Glutamatergic neuron (in vitro differentiated cells): ENCODE measurements around the gene PDCD4. TPM values are rescaled to one million over a fixed set of nuclear protein-coding genes. Genes with fewer than 3 reads are reported as not detected.

ENCODE experiments used
- DNase-seq: peaks from one replicate; pipeline ENCODE4 v3.0.0; 2022
- H3K27ac Mint-ChIP-seq: one replicate; pipeline ENCODE4 v1.8.0; 2020; ENCODE audit warnings: mild to moderate bottlenecking, mixed read lengths, inconsistent platforms; ENCODE audit not compliant: unreplicated experiment
- H3K27me3 Mint-ChIP-seq: one replicate; pipeline ENCODE4 v1.8.0; 2020; ENCODE audit warnings: mild to moderate bottlenecking, moderate library complexity, mixed read lengths, inconsistent platforms; ENCODE audit not compliant: unreplicated experiment
- H3K36me3 Mint-ChIP-seq: one replicate; pipeline ENCODE4 v1.8.0; 2020; ENCODE audit warnings: mild to moderate bottlenecking, mixed read lengths, inconsistent platforms; ENCODE audit not compliant: unreplicated experiment
- H3K4me1 Mint-ChIP-seq: one replicate; pipeline ENCODE4 v1.8.0; 2020; ENCODE audit warnings: mild to moderate bottlenecking, low read depth, mixed read lengths, inconsistent platforms; ENCODE audit not compliant: unreplicated experiment
- H3K4me3 Mint-ChIP-seq: one replicate; pipeline ENCODE4 v1.8.0; 2020; ENCODE audit warnings: mild to moderate bottlenecking, mixed read lengths, inconsistent platforms; ENCODE audit not compliant: unreplicated experiment
- H3K9me3 Mint-ChIP-seq: one replicate; pipeline ENCODE4 v1.8.0; 2020; ENCODE audit warnings: mild to moderate bottlenecking, moderate library complexity, mixed read lengths, inconsistent platforms; ENCODE audit not compliant: unreplicated experiment
- total RNA-seq: library from RNA; stranded (reverse); fragmentation: NEBNext Ultra II Directional; extraction: Animal tissue kit (Norgen Biotek cat#: 25700); gene quantifications from one replicate; pipeline ENCODE4 v1.2.1, GENCODE V29; 2021; ENCODE audit not compliant: unreplicated experiment
- TF ChIP-seq, protein P1 (sequence below): fragments of 200-600 bp; sonication (generic); IDR thresholded peaks from one replicate; pipeline ENCODE4 v1.5.0; 2021; ENCODE audit not compliant: partially characterized antibody, unreplicated experiment

Gene PDCD4
- total RNA-seq, 1 donor from 2014 or later: 149 TPM

- H3K27me3 Mint-ChIP-seq: no peaks in the 10 kb centered on the region
- DNase-seq: no peak
- no peak overlapping the region for H3K4me3 Mint-ChIP-seq
- no peaks in the 10 kb centered on the region for H3K4me1 Mint-ChIP-seq
- no peaks in the 10 kb centered on the region for H3K36me3 Mint-ChIP-seq
- H3K9me3 Mint-ChIP-seq: no peaks in the 10 kb centered on the region
- H3K27ac Mint-ChIP-seq: no peak overlapping the region
- TF ChIP-seq, protein P1, sequence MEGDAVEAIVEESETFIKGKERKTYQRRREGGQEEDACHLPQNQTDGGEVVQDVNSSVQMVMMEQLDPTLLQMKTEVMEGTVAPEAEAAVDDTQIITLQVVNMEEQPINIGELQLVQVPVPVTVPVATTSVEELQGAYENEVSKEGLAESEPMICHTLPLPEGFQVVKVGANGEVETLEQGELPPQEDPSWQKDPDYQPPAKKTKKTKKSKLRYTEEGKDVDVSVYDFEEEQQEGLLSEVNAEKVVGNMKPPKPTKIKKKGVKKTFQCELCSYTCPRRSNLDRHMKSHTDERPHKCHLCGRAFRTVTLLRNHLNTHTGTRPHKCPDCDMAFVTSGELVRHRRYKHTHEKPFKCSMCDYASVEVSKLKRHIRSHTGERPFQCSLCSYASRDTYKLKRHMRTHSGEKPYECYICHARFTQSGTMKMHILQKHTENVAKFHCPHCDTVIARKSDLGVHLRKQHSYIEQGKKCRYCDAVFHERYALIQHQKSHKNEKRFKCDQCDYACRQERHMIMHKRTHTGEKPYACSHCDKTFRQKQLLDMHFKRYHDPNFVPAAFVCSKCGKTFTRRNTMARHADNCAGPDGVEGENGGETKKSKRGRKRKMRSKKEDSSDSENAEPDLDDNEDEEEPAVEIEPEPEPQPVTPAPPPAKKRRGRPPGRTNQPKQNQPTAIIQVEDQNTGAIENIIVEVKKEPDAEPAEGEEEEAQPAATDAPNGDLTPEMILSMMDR: no peak
These were observed 21.0 kb downstream of the PDCD4 start for GRCh38 chr10:110892602-110893288.

GRCh38 chr10:110893559-110894179 is 21.9 kb downstream of the PDCD4 start:
- H3K27me3 Mint-ChIP-seq: no peaks in the 10 kb centered on the region
- DNase-seq: no peak
- H3K4me1 Mint-ChIP-seq: no peaks in the 10 kb centered on the region
- TF ChIP-seq, protein P1: peak; percentile 76
- H3K4me3 Mint-ChIP-seq: no peak overlapping the region
- H3K9me3 Mint-ChIP-seq: no peaks in the 10 kb centered on the region
- no peaks in the 10 kb centered on the region for H3K36me3 Mint-ChIP-seq
- H3K27ac Mint-ChIP-seq: no peak overlapping the region

DNA sequence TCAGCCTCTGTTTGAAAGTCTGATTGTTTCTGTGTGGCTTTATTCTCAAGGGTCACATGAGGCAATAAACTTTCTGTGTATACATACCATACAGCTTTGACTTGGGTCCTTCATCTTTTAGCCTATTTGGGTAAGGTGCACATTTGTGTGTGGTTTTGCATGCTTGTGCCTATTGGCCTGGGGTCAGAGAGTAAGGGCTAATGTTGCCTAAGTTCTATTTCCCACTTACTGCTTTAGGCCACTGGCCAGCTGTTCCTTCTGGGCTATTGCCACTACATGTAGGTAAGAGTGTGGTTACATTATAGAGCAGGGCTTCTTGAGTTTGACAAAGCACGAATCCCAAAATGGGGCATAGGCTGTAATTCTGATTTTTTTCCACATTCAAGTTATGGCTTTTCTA is 25.5 kb downstream of the PDCD4 start:
- H3K36me3 Mint-ChIP-seq: no peaks in the 10 kb centered on the region
- H3K4me1 Mint-ChIP-seq: peaks cover 1% of the 10 kb centered on the region
- H3K27me3 Mint-ChIP-seq: no peaks in the 10 kb centered on the region
- H3K4me3 Mint-ChIP-seq: no peak overlapping the region
- DNase-seq: no peak
- no peak overlapping the region for H3K27ac Mint-ChIP-seq
- H3K9me3 Mint-ChIP-seq: no peaks in the 10 kb centered on the region
- TF ChIP-seq, protein P1: no peak

DNA sequence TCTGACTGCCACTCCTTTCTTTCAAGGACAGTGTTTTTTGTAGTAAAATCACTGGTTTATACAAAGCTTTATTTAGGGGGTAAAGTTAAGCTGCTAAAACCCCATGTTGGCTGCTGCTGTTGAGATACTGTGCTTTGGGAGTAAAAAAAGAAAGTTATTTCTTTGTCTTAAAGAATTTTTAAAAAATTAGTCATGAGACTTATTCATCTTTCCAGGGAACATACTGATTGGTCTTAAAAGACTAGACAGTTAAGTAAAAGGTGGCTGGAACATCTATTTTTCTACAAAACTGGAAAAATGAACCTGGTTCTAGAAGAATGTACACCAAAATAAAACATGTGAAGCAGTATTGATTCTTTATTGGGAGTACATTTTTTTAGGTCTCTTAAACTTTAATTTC is 26.7 kb downstream of the PDCD4 start:
- H3K27ac Mint-ChIP-seq: no peak overlapping the region
- no peak for DNase-seq
- no peak overlapping the region for H3K4me3 Mint-ChIP-seq
- TF ChIP-seq, protein P1: no peak
- H3K36me3 Mint-ChIP-seq: no peaks in the 10 kb centered on the region
- no peaks in the 10 kb centered on the region for H3K9me3 Mint-ChIP-seq
- H3K27me3 Mint-ChIP-seq: no peaks in the 10 kb centered on the region
- H3K4me1 Mint-ChIP-seq: peaks cover 2% of the 10 kb centered on the region

GRCh38 chr10:110900983-110901382 is 29.3 kb downstream of the PDCD4 start:
- no peak overlapping the region for H3K4me3 Mint-ChIP-seq
- DNase-seq: no peak
- no peaks in the 10 kb centered on the region for H3K9me3 Mint-ChIP-seq
- H3K27ac Mint-ChIP-seq: no peak overlapping the region
- TF ChIP-seq, protein P1: no peak
- no peaks in the 10 kb centered on the region for H3K36me3 Mint-ChIP-seq
- peaks cover 2% of the 10 kb centered on the region for H3K4me1 Mint-ChIP-seq
- H3K27me3 Mint-ChIP-seq: no peaks in the 10 kb centered on the region
